PC-9 (cell line): ENCODE data around the gene DISC1.

Source experiments
- EZH2 ChIP-seq: fragments of 200-600 bp; sonication (generic); IDR thresholded peaks from 2 replicates; pipeline ENCODE4 v1.8.0; 2017; ENCODE audit warnings: antibody characterized with exemption, low read depth
- TF ChIP-seq, protein P1 (sequence below): fragments of 200-600 bp; sonication (generic); conservative IDR thresholded peaks from 2 replicates; pipeline ENCODE4 v1.6.1; 2017; ENCODE audit warnings: mixed run types, antibody characterized with exemption, mild to moderate bottlenecking, moderate library complexity

DNA sequence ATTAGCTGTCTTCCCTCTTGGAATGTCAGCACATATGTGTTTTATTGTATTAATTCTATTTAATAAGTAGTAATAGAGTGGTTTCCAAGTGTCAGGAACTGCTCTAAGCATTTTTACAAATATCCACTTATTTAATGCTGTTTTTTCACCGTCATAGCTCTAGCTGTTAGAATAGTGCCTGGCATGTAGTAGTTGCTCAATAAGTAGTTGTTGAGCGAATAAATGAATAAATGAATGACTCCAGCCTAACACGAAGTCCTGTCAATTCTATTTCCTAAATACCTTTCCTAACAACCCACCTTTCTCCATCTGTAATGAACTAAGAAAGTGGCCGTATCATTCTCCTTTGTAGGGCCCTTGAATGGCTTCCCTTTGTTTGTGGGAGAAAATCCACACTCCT is 312.5 kb downstream of the DISC1 start:
- TF ChIP-seq, protein P1, sequence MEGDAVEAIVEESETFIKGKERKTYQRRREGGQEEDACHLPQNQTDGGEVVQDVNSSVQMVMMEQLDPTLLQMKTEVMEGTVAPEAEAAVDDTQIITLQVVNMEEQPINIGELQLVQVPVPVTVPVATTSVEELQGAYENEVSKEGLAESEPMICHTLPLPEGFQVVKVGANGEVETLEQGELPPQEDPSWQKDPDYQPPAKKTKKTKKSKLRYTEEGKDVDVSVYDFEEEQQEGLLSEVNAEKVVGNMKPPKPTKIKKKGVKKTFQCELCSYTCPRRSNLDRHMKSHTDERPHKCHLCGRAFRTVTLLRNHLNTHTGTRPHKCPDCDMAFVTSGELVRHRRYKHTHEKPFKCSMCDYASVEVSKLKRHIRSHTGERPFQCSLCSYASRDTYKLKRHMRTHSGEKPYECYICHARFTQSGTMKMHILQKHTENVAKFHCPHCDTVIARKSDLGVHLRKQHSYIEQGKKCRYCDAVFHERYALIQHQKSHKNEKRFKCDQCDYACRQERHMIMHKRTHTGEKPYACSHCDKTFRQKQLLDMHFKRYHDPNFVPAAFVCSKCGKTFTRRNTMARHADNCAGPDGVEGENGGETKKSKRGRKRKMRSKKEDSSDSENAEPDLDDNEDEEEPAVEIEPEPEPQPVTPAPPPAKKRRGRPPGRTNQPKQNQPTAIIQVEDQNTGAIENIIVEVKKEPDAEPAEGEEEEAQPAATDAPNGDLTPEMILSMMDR, result no peak
- no peak for TF ChIP-seq EZH2
